ENCODE measurements around the gene SND1.

SND1 gene

DNA sequence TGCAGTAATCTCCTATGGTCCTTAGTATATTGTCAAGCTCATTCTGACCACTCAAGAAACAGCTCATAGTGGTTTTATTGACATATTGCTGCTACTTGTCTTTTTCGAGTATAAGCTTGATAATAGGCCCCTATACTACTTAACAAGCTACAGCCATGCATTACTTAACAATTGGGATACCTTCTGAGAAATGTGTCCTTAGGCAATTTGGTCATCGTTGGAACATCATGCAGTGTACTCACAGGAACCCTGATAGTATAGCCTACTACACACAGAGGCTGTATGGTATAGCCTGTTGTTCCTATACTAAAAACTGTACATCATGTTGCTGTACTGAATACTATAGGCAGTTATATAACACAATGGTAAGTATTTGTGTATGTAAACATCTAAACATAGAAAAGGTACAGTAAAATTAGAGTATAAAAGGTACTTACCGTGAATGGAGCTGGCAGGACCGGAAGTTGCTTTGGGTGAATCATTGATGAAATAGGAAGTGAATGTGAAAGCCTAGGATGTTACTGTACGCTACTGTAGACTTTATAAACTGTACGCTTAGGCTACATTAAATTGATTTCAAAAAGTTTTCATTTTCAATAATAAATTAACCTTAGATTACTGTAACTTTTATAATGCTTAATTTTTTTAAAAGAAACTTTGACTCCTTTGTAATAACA lies 218.4 kb downstream of the SND1 start:
- DNase-seq (ENCODE audit: low spot score) = no peak

DNA sequence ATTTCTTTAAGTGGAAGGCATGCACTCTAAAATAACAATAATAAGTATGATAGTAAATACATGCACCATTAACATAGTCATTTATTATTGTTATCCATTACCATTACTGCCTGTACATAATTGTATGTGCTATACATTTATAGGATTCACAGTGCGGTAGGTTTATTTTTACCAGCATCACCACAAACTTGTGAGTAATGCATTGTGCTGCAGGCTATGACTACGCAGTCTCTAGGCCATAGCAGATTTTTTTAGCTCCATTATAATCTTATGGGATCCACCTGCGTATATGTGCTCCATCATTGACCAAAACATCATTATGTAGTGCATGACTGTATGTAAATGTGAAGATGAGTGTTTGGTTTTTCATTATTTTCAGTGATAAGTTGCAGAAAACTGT lies 219.2 kb downstream of the SND1 start:
- no peak for DNase-seq (ENCODE audit: low spot score)

DNA sequence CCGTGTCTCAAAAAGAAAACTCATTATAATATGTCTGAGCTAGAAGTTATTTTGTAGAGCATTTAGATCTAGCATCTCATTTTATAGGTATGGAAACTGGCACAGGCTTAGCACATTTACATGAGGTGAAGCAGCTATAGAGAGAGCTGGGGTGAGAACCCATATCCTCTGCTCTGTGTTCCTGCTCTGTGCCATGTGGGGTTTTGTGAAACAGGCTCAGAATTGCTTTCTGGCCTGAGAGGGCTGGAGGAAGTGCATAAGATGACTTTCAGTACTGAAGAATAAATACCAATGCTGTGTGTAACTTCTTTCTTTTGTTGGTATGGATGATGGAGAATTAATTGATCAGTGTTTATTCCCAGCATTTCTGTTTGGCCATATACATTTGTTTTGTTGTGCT lies 220.1 kb downstream of the SND1 start:
- DNase-seq (ENCODE audit: low spot score) = no peak

GRCh38 chr7:127873151-127873550 lies 221.2 kb downstream of the SND1 start:
- no peak for DNase-seq (ENCODE audit: low spot score)

DNA sequence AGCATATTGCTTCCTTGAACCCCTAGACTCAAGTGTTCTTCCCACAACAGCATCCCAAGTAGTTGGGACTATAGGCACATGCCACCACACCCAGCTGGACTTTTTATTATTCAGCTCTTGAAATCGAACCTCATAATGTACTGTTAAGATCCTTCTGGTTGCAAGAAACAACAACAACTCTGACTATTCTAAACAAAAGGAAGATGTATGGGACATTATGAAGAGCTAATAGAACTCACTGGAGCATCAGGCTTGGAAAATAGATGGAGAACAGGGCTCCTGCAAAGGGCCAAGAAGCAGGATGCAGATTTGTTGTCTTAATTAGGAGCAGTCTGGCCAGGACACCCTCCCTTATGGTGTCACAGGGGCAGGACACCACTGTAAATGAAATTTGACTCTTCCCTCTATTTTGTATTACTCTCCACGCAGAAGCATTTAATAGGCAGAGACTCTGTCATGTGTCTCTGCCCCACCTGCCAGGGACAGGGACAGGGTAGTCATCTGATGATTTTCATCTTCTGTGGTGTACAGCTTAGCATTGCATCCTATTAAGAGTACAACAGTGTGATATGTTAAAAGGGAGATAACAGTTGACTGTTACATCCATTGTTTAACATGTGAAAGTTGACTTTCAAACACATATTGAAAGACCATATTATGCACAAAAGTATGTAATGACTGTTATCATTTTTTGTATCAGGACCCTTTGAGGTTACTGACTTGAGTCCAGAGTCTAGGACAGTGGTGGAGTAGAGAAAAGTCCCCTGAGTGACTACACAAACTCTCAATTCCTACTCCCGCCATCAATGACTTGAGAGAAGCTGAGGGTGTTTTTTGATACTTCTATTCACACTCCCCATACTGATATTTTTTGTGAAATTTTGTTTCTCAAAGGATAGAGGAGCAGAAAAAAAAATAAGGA lies 222.0 kb downstream of the SND1 start:
- DNase-seq (ENCODE audit: low spot score) = no peak

DNA sequence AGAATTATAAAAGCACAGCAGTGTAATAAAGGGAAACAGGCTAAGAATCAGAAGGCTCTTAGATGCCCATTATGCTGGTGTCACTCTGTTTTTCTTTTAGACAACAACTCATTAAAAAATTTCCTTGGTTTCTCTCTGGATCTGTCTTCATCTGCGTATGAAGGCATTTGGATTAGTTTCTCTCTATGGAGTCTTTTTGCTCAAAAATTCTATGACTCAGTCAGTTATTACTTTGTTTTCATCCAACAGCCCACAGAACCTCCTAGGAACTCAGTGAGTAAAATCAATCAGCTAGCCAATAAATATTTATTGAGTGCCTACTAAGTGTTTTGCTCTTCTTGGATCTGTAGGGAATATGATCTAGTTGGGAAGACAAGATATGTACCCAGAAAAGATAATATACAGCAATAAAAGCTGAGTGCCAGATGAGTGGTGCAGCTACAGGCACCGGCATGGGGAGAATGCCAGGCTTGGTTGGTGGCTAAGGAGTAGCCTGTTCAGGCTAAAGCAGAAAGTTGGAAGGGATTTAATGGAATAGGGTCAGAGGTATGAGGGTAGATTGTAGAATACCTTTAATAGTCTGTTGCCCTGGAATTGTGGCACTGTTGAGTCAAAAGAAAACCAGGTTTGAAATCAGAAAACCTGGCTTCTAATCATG lies 223.1 kb downstream of the SND1 start:
- DNase-seq (ENCODE audit: low spot score) = no peak

- no peak for DNase-seq (ENCODE audit: low spot score)
Measured at GRCh38 chr7:127876393-127876792, 224.4 kb downstream of the SND1 start.

DNA sequence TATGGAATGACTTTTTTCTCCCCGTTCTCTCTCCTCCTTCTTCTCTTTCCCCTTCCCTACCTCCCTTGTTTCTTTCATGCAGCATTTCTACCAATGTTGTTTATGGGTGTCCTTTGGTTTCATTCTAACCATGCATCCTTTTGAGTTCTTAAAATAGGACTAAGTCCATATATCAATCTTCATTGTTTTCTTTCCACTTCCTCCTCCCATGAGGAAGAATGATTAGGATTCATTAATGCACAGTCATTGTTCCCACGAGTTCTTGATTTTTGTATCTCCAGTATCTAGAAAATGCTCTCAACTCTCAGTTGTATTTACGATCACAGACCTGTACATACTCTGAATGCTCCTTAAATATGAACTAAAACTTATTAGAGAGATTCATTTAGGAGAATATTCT lies 226.0 kb downstream of the SND1 start:
- DNase-seq (ENCODE audit: low spot score) = no peak

DNA sequence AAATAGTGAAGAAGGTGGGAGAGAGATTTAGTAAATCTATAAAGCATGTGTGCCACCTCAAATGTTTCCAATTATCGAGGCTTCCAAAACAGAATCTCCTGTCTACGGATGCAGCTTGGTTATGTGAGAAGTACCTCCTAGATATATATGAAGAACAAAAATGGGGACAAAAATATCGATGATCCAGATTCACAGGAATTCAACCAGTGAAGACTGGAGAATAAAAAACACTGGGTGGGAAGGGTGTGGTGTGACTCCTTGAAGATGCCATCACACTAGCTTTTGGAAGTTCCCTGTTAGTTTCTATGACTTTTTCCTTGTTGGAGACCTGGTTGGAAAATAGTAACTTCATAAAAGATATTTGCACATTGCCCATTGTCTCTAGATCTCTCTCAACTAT lies 226.8 kb downstream of the SND1 start:
- no peak for DNase-seq (ENCODE audit: low spot score)

- DNase-seq (ENCODE audit: low spot score) = no peak
Measured at GRCh38 chr7:127879436-127879835, 227.4 kb downstream of the SND1 start.

GRCh38 chr7:127879942-127880341 lies 227.9 kb downstream of the SND1 start:
- no peak for DNase-seq (ENCODE audit: low spot score)

- DNase-seq (ENCODE audit: low spot score) = no peak
Measured at GRCh38 chr7:127880454-127880853, 228.5 kb downstream of the SND1 start.

DNA sequence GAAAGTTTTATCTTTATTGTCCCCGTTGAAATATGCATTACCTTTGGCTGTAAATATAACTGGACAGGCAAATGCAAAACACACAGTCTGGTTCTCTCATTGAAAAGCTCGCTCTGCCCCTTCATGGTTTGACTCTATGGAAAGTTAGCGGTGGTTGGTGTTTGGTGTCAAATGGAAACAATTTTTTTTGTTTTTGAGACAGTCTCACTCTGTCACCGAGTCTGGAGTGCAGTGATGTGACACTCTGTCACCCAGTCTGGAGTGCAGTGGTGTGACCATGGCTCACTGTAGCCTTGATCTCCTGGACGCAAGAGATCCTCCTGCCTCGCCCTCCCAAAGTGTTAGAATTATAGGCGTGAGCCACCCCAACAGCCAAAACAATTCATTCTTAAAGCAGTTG lies 229.6 kb downstream of the SND1 start:
- no peak for DNase-seq (ENCODE audit: low spot score)

DNA sequence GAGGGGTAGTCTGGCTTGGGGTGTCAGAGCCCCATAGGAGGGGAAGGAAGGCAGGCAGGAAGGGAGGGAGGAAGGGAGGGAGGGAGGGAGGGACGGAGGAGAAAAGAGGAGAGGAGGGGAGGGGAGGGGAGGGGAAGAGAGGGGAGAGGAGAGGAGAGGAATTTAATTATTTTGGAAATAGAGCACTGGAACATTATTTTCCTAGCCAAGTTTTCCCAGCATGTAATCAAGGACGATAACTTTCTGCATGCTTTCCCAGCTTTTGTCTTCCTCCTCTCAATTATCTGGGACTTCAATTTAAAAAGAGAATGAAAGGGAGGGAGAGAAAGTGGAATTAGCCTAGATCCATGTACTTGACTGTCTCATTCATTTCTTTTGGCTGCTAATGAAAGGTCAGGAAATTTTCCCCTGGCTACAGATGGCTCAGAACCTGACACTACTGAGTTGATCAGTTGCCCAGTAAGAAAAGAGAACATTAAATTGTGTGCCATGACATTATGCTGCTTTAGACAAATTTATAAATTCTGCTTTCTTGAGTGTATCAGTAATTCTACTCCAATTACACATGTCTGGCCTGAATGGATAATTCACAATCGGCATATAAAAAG lies 230.4 kb downstream of the SND1 start:
- no peak for DNase-seq (ENCODE audit: low spot score)

GRCh38 chr7:127884066-127884559 lies 232.1 kb downstream of the SND1 start:
- no peak for DNase-seq (ENCODE audit: low spot score)

DNA sequence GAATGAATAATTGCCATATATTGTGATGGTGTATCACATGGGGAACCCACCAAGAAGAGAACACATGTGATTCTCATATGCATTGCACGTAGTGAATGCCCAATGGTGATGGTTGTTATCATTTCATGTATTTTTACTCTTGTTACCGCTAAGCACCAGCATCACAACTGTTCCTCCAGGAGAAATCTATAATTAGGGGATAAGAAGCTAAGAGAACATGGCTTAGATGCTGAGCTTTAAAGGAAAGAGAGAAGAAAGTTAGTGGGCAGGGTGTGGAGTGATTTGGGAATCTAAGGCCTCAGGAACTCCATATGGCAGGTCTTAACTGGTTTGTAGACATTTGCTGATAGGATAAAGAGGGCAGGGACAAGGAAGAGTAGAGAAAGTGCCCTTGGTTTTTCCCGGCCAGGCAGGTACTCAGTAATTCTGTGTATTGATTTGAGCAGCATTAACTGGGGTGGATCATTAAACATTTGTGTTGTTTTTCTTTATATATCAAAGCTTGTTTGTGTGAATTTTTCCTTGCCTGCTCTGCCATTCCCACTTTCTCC lies 233.3 kb downstream of the SND1 start:
- no peak for DNase-seq (ENCODE audit: low spot score)

DNA sequence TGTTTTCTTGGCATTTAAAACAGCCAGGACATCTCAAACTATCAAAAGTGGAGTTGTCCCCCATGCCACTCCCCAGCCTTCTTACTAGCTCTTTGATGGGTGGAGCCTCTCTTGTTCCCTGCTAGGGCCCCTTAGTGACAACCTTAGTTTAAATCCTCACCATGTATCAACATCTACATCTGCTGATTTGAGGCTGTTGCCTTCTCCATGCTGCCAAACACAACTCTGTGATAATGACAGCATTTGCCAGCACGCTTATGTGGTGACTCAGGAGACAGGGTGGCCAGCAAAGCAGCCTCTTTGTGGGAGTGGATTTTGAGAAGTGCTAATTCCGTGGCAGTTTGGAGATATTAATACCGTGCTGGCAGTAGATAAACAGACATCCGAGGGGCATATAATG lies 233.8 kb downstream of the SND1 start:
- peak; percentile 47 for DNase-seq (ENCODE audit: low spot score)

- DNase-seq (ENCODE audit: low spot score) = no peak
Measured at GRCh38 chr7:127886248-127886647, 234.3 kb downstream of the SND1 start.

GRCh38 chr7:127887096-127887495 lies 235.1 kb downstream of the SND1 start:
- DNase-seq (ENCODE audit: low spot score) = no peak

DNA sequence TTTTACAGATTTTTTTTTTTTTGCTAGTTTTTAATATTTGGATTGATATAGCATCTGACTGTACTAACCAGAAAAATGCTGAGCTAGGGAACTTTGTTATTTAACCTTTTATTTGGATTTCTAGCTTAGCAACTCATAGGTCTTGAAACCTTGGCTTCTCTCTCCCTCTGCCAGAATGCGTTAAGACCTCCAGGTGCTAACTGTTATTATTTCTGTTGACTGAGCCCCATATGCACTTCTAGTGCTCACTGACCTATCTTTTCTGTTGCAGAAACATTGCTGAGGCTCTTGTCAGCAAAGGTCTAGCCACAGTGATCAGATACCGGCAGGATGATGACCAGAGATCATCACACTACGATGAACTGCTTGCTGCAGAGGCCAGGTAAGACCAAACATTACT lies 235.6 kb downstream of the SND1 start:
- DNase-seq (ENCODE audit: low spot score) = no peak

- DNase-seq (ENCODE audit: low spot score) = peak; percentile 27
Measured at GRCh38 chr7:127888411-127888810, 236.4 kb downstream of the SND1 start.

- DNase-seq (ENCODE audit: low spot score) = no peak
Measured at GRCh38 chr7:127888825-127889224, 236.8 kb downstream of the SND1 start.

Data from RKO (cell line).